ENCODE measurements around the gene GRID2. TPM values are rescaled to one million over a fixed set of nuclear protein-coding genes. Genes with fewer than 3 reads are reported as not detected.
"Not testable (repeated sequence)": the region's sequence is repeated elsewhere in the genome, so short reads cannot be mapped to it uniquely, and the experiment has no call there.

The GRID2 gene
- total and polyA plus RNA-seq, 9 of the 15 experiments (the other 6 are each of a cell fraction or from before 2014, with no cell fraction given), result 0.04 TPM; not detected in 7

DNA sequence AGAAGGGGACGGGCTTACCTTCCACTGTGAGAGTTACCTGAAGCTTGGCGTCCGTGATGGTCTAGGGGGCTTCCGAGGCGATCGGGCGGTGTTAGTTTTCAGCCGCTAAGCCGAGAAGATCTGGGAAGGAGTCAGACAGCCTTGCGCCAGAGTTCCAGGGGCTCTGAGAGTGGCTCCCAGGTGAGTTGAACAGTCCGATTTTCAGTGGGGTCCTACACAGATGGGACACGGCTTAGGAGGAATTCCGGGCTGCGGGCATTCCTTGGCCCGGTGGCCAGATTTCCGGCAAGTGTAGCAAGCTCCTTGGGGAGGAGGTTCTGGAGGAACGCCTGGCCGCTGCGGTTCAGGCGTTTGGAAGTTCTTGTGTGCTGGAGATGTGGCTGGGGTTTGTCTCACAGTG is 138.4 kb downstream of the GRID2 start:
- in situ Hi-C loops (cut with MboI), result not testable (repeated sequence)

GRCh38 chr4:92444143-92444843 is 140.5 kb downstream of the GRID2 start:
- H3K27ac ChIP-seq (ENCODE audit: extremely low read depth, low read depth, low read length); H3K9me3 ChIP-seq (replicated peaks; ENCODE audit: control insufficient read depth, insufficient read depth, low read depth, low read length); H3K4me2 ChIP-seq (ENCODE audit: insufficient read depth, low read length); FAIRE-seq; DNase-seq (ENCODE audit: extremely low read depth in 1 of 4, low spot score in 3 of 4); H3K27me3 ChIP-seq (ENCODE audit: control insufficient read depth in 2 of 2, insufficient read depth in 2 of 2, low read length in 2 of 2); H3K4me3 ChIP-seq; in situ Hi-C loops (cut with MboI); CTCF ChIA-PET (ENCODE audit: low intra/inter-chr PET ratio); H4K20me1 ChIP-seq (replicated peaks; ENCODE audit: control insufficient read depth, insufficient read depth, low read length); BruUV-seq (replicated peaks); intact Hi-C loops (cut with micrococcal nuclease); H3K79me2 ChIP-seq (ENCODE audit: control insufficient read depth, insufficient read depth, low read length); ATAC-seq; H3K4me1 ChIP-seq (replicated peaks in 1 of 2; ENCODE audit: control insufficient read depth in 2 of 2, insufficient read depth in 2 of 2, low read length in 2 of 2); H3K36me3 ChIP-seq (ENCODE audit: control insufficient read depth, insufficient read depth, low read length); H2AFZ ChIP-seq (ENCODE audit: low read depth, low read length); POLR2A ChIA-PET; H3K9me1 ChIP-seq (ENCODE audit: control insufficient read depth, insufficient read depth, low read length); H3K9ac ChIP-seq (ENCODE audit: insufficient read depth in 1 of 2, low read depth in 2 of 2, low read length in 2 of 2): not testable (repeated sequence)
- WGBS (ENCODE audit: insufficient coverage, low coverage, missing lambda C conversion rate), result 1% methylated on average over 12 of the region's 13 CpGs

More for the DNA sequence above, 138.4 kb downstream of the GRID2 start:
- H3K4me1 ChIP-seq (replicated peaks in 1 of 2; ENCODE audit: control insufficient read depth in 2 of 2, insufficient read depth in 2 of 2, low read length in 2 of 2); H3K9ac ChIP-seq (ENCODE audit: insufficient read depth in 1 of 2, low read depth in 2 of 2, low read length in 2 of 2); H4K20me1 ChIP-seq (replicated peaks; ENCODE audit: control insufficient read depth, insufficient read depth, low read length); CTCF ChIA-PET (ENCODE audit: low intra/inter-chr PET ratio); H3K36me3 ChIP-seq (ENCODE audit: control insufficient read depth, insufficient read depth, low read length); H2AFZ ChIP-seq (ENCODE audit: low read depth, low read length); FAIRE-seq; intact Hi-C loops (cut with micrococcal nuclease); H3K9me1 ChIP-seq (ENCODE audit: control insufficient read depth, insufficient read depth, low read length); POLR2A ChIA-PET; H3K79me2 ChIP-seq (ENCODE audit: control insufficient read depth, insufficient read depth, low read length); H3K4me2 ChIP-seq (ENCODE audit: insufficient read depth, low read length); ATAC-seq; H3K27ac ChIP-seq (ENCODE audit: extremely low read depth, low read depth, low read length); H3K27me3 ChIP-seq (ENCODE audit: control insufficient read depth in 2 of 2, insufficient read depth in 2 of 2, low read length in 2 of 2); H3K4me3 ChIP-seq; H3K9me3 ChIP-seq (replicated peaks; ENCODE audit: control insufficient read depth, insufficient read depth, low read depth, low read length); DNase-seq (ENCODE audit: extremely low read depth in 1 of 4, low spot score in 3 of 4); BruUV-seq (replicated peaks): not testable (repeated sequence)
- 1% methylated on average over 11 of the region's 20 CpGs for WGBS (ENCODE audit: insufficient coverage, low coverage, missing lambda C conversion rate)
